ENCODE results near the gene ZNRF3.
"Not testable (repeated sequence)": the region's sequence is repeated elsewhere in the genome, so short reads cannot be mapped to it uniquely, and the experiment has no call there.

Gene ZNRF3

GRCh38 chr22:29018293-29019189, 135.2 kb downstream of the ZNRF3 start:
- no peak for DNase-seq

GRCh38 chr22:29022101-29022817, 138.9 kb downstream of the ZNRF3 start:
- DNase-seq = no peak

GRCh38 chr22:29023172-29023796, 139.9 kb downstream of the ZNRF3 start:
- DNase-seq = no peak

- no peak for DNase-seq
These were observed 143.2 kb downstream of the ZNRF3 start for GRCh38 chr22:29026579-29026978.

- no peak for DNase-seq
These were observed 145.1 kb downstream of the ZNRF3 start for GRCh38 chr22:29028468-29028867.

GRCh38 chr22:29029202-29030000, 146.0 kb downstream of the ZNRF3 start:
- DNase-seq = no peak

GRCh38 chr22:29030016-29030617, 146.7 kb downstream of the ZNRF3 start:
- DNase-seq = peak; percentile 7

- no peak for DNase-seq
These were observed 147.3 kb downstream of the ZNRF3 start for GRCh38 chr22:29030618-29031226.

GRCh38 chr22:29031227-29032011, 148.0 kb downstream of the ZNRF3 start:
- no peak for DNase-seq

- DNase-seq = no peak
These were observed 148.7 kb downstream of the ZNRF3 start for GRCh38 chr22:29032014-29032475.

GRCh38 chr22:29032584-29032983, 149.2 kb downstream of the ZNRF3 start:
- no peak for DNase-seq

GRCh38 chr22:29037340-29037932, 154.1 kb downstream of the ZNRF3 start:
- no peak for DNase-seq

- DNase-seq = no peak
These were observed 155.8 kb downstream of the ZNRF3 start for GRCh38 chr22:29039148-29039547.

- DNase-seq = not testable (repeated sequence)
These were observed 156.3 kb downstream of the ZNRF3 start for GRCh38 chr22:29039684-29040083.

- DNase-seq = peak; percentile 76
These were observed 157.3 kb downstream of the ZNRF3 start for GRCh38 chr22:29040385-29041275.

GRCh38 chr22:29041408-29041807, 158.0 kb downstream of the ZNRF3 start:
- no peak for DNase-seq

GRCh38 chr22:29043906-29044575, 160.7 kb downstream of the ZNRF3 start:
- DNase-seq = no peak

- no peak for DNase-seq
These were observed 161.3 kb downstream of the ZNRF3 start for GRCh38 chr22:29044657-29045176.
